B cell (primary cell): ENCODE data around the gene NADSYN1.

Source experiments
- EZH2 ChIP-seq: IDR thresholded peaks from 2 replicates; pipeline ENCODE4 v1.6.1; 2012; ENCODE audit warnings: borderline replicate concordance, low read depth, mild to moderate bottlenecking, moderate library complexity, low read length; ENCODE audit not compliant: insufficient read depth, poor library complexity, severe bottlenecking
- TF ChIP-seq, protein P1 (sequence below): fragments of 200-600 bp; IDR thresholded peaks from one replicate; pipeline ENCODE4 v1.8.0; 2022; ENCODE audit warnings: antibody characterized with exemption, mild to moderate bottlenecking

GRCh38 chr11:71483692-71484091 lies 30.7 kb downstream of the NADSYN1 start:
- TF ChIP-seq, protein P1, sequence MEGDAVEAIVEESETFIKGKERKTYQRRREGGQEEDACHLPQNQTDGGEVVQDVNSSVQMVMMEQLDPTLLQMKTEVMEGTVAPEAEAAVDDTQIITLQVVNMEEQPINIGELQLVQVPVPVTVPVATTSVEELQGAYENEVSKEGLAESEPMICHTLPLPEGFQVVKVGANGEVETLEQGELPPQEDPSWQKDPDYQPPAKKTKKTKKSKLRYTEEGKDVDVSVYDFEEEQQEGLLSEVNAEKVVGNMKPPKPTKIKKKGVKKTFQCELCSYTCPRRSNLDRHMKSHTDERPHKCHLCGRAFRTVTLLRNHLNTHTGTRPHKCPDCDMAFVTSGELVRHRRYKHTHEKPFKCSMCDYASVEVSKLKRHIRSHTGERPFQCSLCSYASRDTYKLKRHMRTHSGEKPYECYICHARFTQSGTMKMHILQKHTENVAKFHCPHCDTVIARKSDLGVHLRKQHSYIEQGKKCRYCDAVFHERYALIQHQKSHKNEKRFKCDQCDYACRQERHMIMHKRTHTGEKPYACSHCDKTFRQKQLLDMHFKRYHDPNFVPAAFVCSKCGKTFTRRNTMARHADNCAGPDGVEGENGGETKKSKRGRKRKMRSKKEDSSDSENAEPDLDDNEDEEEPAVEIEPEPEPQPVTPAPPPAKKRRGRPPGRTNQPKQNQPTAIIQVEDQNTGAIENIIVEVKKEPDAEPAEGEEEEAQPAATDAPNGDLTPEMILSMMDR = no peak
- no peak for TF ChIP-seq EZH2
